HG03025 (cell line): ENCODE data around the gene UTP18.
"Not testable (repeated sequence)": the region's sequence is repeated elsewhere in the genome, so short reads cannot be mapped to it uniquely, and the experiment has no call there.

Source experiments
- ATAC-seq: cut with Tn5 transposase; IDR thresholded peaks from one replicate; pipeline ENCODE4 v1.9.1; 2021; ENCODE audit warnings: mild to moderate bottlenecking, moderate library complexity; ENCODE audit not compliant: unreplicated experiment, low FRiP score

UTP18 gene

GRCh38 chr17:51330861-51331503 is 70.6 kb downstream of the UTP18 start:
- not testable (repeated sequence) for ATAC-seq

DNA sequence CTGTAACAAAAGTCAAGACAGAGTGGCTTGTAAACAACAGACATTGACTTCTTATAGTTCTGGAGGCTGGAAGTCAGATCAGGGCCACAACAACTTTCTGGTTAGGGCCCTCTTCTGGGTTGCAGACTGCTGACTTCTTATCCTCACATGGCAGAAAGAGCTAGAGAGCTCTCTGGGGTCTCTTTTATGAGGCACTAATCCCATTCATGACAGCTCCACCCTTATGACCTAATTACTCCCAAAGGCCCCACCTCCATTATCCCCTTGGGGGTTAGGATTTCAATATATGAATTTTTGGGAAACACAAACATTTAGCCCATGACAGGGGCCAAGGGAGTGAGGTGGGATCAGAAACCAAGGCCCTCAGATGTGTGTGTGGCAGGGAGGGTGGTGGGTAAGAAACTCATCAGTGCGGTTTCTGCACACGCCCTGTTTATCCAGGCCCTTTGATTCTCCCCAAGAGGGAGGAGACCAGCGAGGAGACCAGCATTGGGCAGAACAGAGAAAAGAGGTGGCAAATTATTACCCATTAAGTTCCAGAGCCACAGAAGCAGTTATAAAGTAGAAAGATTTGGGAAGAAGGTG is 74.8 kb downstream of the UTP18 start:
- ATAC-seq = no peak

GRCh38 chr17:51335883-51336822 is 75.8 kb downstream of the UTP18 start:
- no peak for ATAC-seq

DNA sequence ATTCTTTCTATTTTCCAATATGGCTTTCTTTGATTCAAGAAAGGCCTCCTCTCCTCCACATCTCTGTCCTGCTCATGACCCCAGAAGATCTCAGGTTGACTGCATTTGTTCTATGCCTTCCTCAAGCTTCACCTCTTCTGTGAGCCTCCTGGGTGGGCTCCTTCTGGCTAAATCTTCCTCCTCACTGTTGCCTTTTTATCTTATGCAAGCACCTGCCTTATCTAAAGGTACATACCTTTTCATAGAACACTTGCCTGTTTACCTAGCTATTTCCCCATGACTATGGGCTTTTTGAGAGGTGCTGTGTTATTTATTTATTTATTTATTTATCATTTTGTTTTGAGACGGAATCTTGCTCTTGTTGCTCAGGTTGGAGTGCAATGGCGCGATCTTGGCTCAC is 81.1 kb downstream of the UTP18 start:
- no peak for ATAC-seq

DNA sequence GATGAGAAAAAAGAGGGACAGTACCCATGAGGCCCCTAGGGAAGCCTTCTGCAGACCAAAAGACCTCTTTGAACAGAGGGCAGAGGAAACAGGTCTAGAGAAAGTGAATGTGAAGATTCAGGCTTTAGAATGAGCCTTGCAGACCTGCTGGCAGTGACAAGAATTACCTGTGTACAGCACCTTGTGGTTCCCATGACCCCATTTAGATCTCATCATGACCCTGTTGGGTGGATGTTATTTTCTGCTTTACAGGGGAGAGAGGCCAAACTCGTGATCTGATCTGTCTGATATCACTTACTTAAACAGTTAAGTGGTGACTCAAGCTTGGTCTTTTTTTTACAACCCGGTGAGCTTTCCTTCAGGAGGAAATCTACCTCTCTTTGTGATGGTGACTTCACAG is 81.9 kb downstream of the UTP18 start:
- ATAC-seq = no peak

DNA sequence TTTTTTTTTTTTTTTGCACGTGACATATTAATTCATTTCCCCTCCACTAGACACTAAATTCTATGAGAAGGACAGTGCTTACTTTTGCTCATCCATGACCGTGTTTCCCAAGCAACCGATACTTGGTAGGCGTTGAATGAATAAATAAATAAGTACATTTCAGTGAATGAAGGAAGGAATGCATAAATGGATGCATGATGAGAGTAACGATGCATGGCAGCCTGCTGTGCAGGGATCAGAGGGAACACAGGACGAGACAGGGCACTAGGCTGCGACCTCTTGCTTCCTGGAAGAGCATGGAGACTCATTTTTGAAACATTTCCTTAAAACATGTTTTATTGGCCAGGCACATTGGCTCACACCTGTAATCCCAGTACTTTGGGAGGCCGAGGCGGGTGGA is 84.2 kb downstream of the UTP18 start:
- ATAC-seq = no peak

GRCh38 chr17:51346218-51346982 is 86.1 kb downstream of the UTP18 start:
- ATAC-seq = no peak
